Measurements from ENCODE around the gene KLHL29. TPM values are rescaled to one million over a fixed set of nuclear protein-coding genes. Genes with fewer than 3 reads are reported as not detected.

The KLHL29 gene
- total RNA-seq, 1 donor from 2014 or later: 2.2 TPM

DNA sequence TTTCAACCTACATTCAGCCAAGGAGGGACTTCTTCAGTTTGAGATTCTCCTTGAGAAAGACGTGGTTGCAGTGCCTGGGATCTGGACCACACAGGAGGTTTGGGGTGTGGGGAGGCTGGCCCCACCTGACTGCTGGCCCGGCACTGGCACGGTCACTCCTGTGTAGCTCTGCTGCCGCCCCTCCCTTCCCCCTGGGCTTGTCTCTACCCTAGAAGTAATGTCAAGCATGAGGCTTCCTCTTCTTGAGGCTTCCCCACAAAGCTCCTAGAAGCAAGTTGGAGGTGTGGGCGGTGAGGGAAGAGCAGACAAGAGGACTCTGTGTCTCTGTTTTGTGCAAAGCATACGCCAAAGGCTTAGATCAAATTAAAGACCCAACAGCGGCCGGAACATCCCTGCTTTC is 8.7 kb downstream of the KLHL29 start:
- intact Hi-C loops (cut with micrococcal nuclease): no loop called here

DNA sequence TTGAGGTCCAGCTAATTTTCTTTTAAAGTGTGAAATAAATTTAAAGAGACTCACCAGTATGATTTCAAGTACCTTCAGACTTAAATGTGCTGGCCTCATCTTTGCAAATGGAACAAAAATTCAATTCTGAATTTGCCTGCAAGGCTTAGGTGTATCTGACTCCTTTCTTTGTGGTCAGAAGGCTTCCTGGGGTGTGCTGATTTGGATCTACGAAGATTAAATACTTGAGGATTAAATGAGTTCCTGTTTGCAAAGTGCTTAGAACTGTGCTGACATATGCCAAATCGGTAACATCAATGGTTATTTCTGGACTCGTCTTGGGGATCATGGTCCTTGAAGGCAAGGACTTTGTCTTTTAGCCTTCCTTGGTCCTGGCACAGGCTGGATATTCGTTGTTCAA is 9.7 kb downstream of the KLHL29 start:
- intact Hi-C loops (cut with micrococcal nuclease): no loop called here

- intact Hi-C loops (cut with micrococcal nuclease): no loop called here
These were observed 12.5 kb downstream of the KLHL29 start for GRCh38 chr2:23397478-23397877.

GRCh38 chr2:23399674-23400261 is 14.8 kb downstream of the KLHL29 start:
- intact Hi-C loops (cut with micrococcal nuclease): no loop called here

- intact Hi-C loops (cut with micrococcal nuclease): no loop called here
These were observed 15.7 kb downstream of the KLHL29 start for GRCh38 chr2:23400703-23401102.

GRCh38 chr2:23401427-23402204 is 16.6 kb downstream of the KLHL29 start:
- intact Hi-C loops (cut with micrococcal nuclease): no loop called here

DNA sequence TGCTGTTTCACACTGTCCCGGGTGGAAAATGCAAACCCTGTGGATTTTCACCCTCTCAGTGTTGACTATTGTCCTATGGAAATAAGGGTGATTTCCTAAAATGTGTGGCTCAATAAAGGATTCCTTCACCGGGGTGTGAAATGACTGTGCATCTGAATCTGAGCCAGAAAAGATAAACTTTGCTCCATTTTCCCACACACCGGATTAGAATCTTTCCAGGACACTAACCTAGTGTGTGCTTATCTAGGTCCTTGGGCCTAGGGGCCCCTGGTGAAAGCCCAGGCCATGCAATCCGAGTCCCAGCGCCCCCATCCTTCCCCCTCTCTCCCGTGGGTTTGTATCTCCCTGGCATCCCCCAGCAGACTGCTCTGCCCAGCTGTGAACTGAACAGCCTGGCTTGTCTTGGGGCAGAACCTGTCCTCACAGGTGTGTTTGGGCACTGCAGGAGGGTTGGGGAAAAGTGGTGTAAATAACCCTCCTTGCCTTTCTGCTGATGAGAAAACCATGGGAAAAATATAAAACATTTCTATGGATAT is 17.3 kb downstream of the KLHL29 start:
- intact Hi-C loops (cut with micrococcal nuclease): no loop called here

- intact Hi-C loops (cut with micrococcal nuclease): loop anchor here (2.0 kb wide), 1 partner anchor 162 kb away; no protein-coding TSS in a partner anchor
These were observed 19.4 kb downstream of the KLHL29 start for GRCh38 chr2:23404426-23404825.

DNA sequence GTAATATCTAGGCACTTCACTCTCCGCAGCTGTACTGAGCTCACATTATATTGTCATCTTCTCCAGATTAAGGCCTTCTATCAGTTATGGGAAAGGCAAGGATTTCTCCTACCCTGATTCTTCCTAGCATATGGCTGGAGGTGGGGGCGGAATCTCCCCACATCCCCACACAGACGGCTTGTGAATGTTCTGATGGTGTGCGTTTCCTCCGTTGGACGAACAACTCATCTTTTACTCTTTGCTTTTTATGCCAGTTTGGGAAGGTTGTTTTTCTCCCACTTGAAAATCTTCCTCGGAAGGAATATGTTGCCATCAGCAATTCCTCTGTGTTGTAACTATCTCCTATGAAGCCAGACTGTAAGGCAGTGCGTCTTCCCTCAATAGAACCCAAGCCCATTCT is 24.3 kb downstream of the KLHL29 start:
- intact Hi-C loops (cut with micrococcal nuclease): no loop called here

DNA sequence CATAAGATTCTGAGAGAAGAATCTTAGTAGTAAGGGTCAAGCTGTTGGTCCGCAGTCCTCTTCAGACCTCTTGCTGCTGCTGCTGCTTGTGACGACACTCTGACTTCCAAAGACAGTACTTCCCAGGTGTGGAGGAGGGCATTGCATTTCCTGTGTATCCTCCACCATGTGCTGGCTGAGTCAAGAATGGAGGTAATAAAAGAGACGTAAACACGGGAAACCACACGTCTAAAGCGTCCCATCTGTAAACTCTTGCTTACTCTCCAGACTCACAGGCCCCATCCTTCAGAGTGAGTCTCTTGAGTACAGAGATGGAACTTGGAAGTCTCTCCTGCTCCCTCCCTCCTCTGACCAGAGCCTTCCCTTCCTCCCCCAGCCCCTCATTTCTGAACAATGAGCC is 25.6 kb downstream of the KLHL29 start:
- intact Hi-C loops (cut with micrococcal nuclease): no loop called here

- intact Hi-C loops (cut with micrococcal nuclease): no loop called here
These were observed 26.9 kb downstream of the KLHL29 start for GRCh38 chr2:23411752-23412431.

- intact Hi-C loops (cut with micrococcal nuclease): no loop called here
These were observed 27.7 kb downstream of the KLHL29 start for GRCh38 chr2:23412556-23413155.

- intact Hi-C loops (cut with micrococcal nuclease): no loop called here
These were observed 28.7 kb downstream of the KLHL29 start for GRCh38 chr2:23413641-23414040.

- intact Hi-C loops (cut with micrococcal nuclease): no loop called here
These were observed 29.1 kb downstream of the KLHL29 start for GRCh38 chr2:23414106-23414505.

DNA sequence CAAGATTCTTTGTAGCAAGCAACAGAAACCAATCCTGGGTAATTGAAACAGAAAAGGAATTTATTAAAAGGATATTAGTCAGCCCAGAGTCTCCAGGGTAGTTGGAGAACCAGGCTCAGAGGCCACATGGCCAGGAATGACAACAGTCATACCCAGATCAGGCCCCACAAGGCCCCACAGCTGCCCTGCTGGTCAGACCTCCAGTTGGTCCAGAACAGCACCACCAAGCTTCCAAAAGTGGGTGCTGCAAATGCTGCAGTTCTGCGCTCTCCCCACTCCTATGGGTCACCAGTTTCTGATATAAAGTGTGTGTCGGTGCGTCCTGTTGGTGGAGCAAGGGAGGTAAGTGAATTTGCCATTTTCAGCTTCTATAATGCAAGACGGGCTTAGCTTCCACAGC is 29.9 kb downstream of the KLHL29 start:
- intact Hi-C loops (cut with micrococcal nuclease): no loop called here

DNA sequence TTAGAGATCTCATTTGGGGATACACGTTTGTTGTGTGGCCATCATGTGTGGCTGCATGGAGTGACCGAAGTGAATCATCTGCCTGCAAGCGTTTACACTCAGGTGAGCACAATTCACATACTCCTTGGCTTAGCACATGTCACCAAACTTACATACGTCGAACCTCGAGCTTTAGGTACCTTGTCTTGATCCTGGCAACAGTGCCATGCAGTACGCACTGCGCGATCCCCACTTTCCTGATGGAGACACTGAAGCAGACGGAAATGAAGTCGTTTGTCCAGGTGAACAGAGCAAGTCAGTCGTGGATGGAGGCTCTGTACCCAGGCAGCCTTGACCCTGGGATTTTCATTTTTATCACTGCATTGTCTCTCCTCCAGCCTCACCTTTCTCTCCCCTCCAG is 32.3 kb downstream of the KLHL29 start:
- intact Hi-C loops (cut with micrococcal nuclease): no loop called here

DNA sequence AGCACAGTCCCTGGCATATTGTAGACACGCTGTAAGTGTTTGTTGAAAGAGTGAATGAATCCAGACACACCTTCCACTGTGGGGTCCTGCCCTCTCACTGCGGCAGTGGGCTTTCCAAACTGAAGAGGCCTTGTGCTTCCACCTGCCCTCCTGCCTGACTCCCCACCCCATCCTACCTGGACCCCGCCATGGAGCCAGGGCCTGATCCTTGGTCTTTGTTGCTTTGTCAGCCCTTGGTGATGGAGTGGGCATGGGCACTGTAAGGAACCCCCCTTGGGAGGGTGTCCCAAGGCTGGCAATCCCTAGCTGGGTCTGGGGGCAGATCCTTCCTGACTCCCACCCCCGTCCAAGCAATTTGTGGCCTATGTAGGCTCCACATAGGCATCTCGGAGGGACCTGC is 33.1 kb downstream of the KLHL29 start:
- intact Hi-C loops (cut with micrococcal nuclease): no loop called here

DNA sequence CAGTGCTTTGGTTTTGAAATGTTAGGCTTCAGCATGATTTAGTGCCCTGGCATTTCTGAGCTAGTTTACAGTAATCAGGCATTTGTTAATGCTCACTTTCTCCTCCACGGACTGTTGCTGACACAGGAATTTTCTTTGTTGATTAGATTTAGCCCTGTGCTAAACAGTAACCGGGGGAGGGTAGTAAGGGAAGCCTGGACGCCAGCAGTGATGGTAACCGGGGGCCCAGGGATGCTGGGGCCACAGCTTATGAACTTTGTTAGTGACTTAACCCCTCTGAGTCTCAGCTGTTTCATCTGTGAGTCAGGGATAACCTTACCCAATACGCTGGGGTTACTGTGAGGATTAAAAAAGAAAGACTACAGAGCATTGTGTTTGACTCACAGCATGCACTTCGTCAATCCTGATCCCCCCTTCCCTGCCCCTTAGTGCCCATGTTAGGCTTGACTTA is 33.5 kb downstream of the KLHL29 start:
- intact Hi-C loops (cut with micrococcal nuclease): no loop called here

GRCh38 chr2:23419171-23420090 is 34.5 kb downstream of the KLHL29 start:
- intact Hi-C loops (cut with micrococcal nuclease): no loop called here

DNA sequence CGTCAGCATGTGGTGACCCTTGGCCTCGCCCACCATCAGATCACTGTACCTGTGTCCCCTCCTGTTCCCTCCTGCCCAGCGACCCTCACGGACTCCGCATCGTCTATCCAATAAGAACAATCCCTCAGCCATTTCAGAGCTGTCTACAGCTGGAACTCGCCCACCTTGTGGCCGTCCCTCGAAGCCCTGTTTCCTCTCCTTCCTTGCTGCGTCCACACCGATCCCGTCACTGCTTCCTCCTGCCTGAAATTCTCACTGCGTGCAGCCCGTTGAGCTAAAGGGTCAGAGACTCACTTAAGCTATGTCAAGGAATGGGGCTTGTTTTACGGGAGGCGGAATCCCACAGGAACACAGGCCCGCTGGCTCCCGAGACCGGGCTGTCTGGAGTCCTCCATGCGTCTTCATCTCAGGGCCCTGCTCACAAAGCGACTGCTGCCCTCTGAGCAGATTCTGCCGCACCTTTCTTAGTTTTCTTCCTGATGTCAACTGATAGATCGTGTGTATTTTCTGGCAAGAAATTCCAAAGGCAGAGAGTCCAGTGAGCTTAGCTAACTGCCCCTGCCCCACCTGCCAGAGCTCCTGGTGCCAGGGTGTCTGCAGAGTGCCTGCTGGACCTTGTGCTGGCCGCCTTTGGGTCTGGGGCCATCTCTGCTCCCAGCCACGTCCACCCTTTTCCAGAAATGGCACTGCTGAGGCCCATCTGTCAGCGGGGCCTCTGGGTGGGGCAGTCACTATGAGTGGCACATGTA is 35.3 kb downstream of the KLHL29 start:
- intact Hi-C loops (cut with micrococcal nuclease): no loop called here

Data from T-helper 2 cell treated with Interferon-gamma antibody and Interleukin-4, amounts not matched to agents 100 ng/mL and 5 ng/mL, for 36 hours (primary cell).